Measurements from ENCODE around the gene MGST3. TPM values are rescaled to one million over a fixed set of nuclear protein-coding genes. Genes with fewer than 3 reads are reported as not detected.
"Not testable (repeated sequence)": the region's sequence is repeated elsewhere in the genome, so short reads cannot be mapped to it uniquely, and the experiment has no call there.

The MGST3 gene
- total and polyA plus RNA-seq, 2 of the 13 experiments (the other 11 are each of a cell fraction or from before 2014, with no cell fraction given): 59.7 to 61.2 TPM

- no peaks in the 10 kb centered on the region for H3K9me3 ChIP-seq (ENCODE audit: low read length)
- H3K9ac ChIP-seq (ENCODE audit: insufficient read depth, low read depth, low read length): no peak overlapping the region
- no peaks in the 10 kb centered on the region for H3K4me1 ChIP-seq (ENCODE audit: insufficient read depth, low read length)
- 86% methylated on average over 2 of the region's 2 CpGs for WGBS (ENCODE audit: low lambda C conversion rate)
- in situ Hi-C loops (cut with HindIII; ENCODE audit: extremely low pct_ligation_motif_present, low pct_unique_long_range_greater_than_20kb) (no loop called here), intact Hi-C loops (cut with micrococcal nuclease; ENCODE audit: unreplicated experiment) (no loop called here)
- CTCF ChIA-PET (ENCODE audit: low intra/inter-chr PET ratio, low total read pairs): no interaction called here
- no peaks in the 10 kb centered on the region for H3K27me3 ChIP-seq (ENCODE audit: control insufficient read depth in 1 of 2, insufficient read depth in 2 of 2, low read length in 2 of 2)
- peaks cover 6 to 45% of the 10 kb centered on the region in 2 experiments for H3K36me3 ChIP-seq (replicated peaks in 1 of 2; ENCODE audit: control insufficient read depth in 1 of 2, insufficient read depth in 2 of 2, low read length in 2 of 2)
- no TSS peak for BruUV-seq (replicated peaks)
- POLR2A ChIA-PET: no interaction called here
- no peak for ATAC-seq
- TF ChIP-seq SRY (CRISPR knock-in tag; IDR thresholded peaks at IDR 0.05): no peak
- no peak for TF ChIP-seq SP140L (CRISPR knock-in tag; IDR thresholded peaks at IDR 0.05; ENCODE audit: borderline replicate concordance)
- TF ChIP-seq EEA1 (CRISPR knock-in tag; IDR thresholded peaks at IDR 0.05; ENCODE audit: borderline replicate concordance): no peak
- no peak for TF ChIP-seq ZNF652 (CRISPR knock-in tag; IDR thresholded peaks at IDR 0.05; ENCODE audit: borderline replicate concordance, low read depth)
- TF ChIP-seq SIX4 (CRISPR knock-in tag; IDR thresholded peaks at IDR 0.05): no peak
- no peak for TF ChIP-seq ZNF142 (CRISPR knock-in tag; IDR thresholded peaks at IDR 0.05)
- TF ChIP-seq ATF7 (IDR thresholded peaks at IDR 0.05): no peak
- TF ChIP-seq ATF7 (CRISPR knock-in tag; IDR thresholded peaks at IDR 0.05): no peak
- TF ChIP-seq NCOR1 (IDR thresholded peaks at IDR 0.05; ENCODE audit: borderline replicate concordance, low read length): no peak
- TF ChIP-seq ZNF546 (CRISPR knock-in tag; conservative IDR thresholded peaks at IDR 0.05): no peak
- no peak overlapping the region for H3K4me3 ChIP-seq (replicated peaks in 1 of 3; ENCODE audit: insufficient read depth in 1 of 3, low read depth in 2 of 3, low read length in 3 of 3)
- DNase-seq (ENCODE audit: low spot score): no peak
- H3K79me2 ChIP-seq (ENCODE audit: insufficient read depth, low read length): no peaks in the 10 kb centered on the region
- H3K27ac ChIP-seq (ENCODE audit: extremely low read length, insufficient read depth, low read length): no peak overlapping the region
- no peak overlapping the region for H2AFZ ChIP-seq (ENCODE audit: low read length)
- no peaks in the 10 kb centered on the region for H4K20me1 ChIP-seq (ENCODE audit: insufficient read depth, low read length)
- FAIRE-seq: no peak
- H3K4me2 ChIP-seq (ENCODE audit: low read depth, low read length): no peak overlapping the region
These were observed 49.3 kb downstream of the MGST3 start for GRCh38 chr1:165680303-165680702.

DNA sequence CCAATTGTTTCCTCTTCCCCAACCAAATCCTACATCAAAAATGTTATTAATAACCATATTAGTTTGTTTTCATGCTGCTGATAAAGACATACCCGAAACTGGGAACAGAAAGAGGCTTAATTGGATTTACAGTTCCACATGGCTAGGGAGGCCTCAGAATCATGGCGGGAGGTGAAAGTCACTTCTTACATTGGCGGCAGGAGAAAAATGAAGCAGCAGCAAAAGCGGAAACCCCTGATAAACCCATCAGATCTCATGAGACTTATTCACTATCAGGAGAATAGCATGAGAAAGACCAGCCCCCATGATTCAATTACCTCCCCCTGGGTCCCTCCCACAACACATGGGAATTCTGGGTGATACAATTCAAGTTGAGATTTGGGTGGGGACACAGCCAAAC lies 49.7 kb downstream of the MGST3 start:
- FAIRE-seq; intact Hi-C loops (cut with micrococcal nuclease; ENCODE audit: unreplicated experiment); H3K9me3 ChIP-seq (ENCODE audit: low read length); H3K4me2 ChIP-seq (ENCODE audit: low read depth, low read length); BruUV-seq (replicated peaks); H3K9ac ChIP-seq (ENCODE audit: insufficient read depth, low read depth, low read length); in situ Hi-C loops (cut with HindIII; ENCODE audit: extremely low pct_ligation_motif_present, low pct_unique_long_range_greater_than_20kb); H3K4me1 ChIP-seq (ENCODE audit: insufficient read depth, low read length); H3K4me3 ChIP-seq (replicated peaks in 1 of 3; ENCODE audit: insufficient read depth in 1 of 3, low read depth in 2 of 3, low read length in 3 of 3); H4K20me1 ChIP-seq (ENCODE audit: insufficient read depth, low read length); CTCF ChIA-PET (ENCODE audit: low intra/inter-chr PET ratio, low total read pairs); POLR2A ChIA-PET; H3K79me2 ChIP-seq (ENCODE audit: insufficient read depth, low read length); DNase-seq (ENCODE audit: low spot score); H3K27me3 ChIP-seq (ENCODE audit: control insufficient read depth in 1 of 2, insufficient read depth in 2 of 2, low read length in 2 of 2); H3K27ac ChIP-seq (ENCODE audit: extremely low read length, insufficient read depth, low read length); ATAC-seq; H2AFZ ChIP-seq (ENCODE audit: low read length): not testable (repeated sequence)
- WGBS (ENCODE audit: low lambda C conversion rate): 98% methylated on average over 4 of the region's 4 CpGs
- peaks cover 6 to 49% of the 10 kb centered on the region in 2 experiments for H3K36me3 ChIP-seq (replicated peaks in 1 of 2; ENCODE audit: control insufficient read depth in 1 of 2, insufficient read depth in 2 of 2, low read length in 2 of 2)
